HG03378 (cell line): Measurements from ENCODE around the gene TBXA2R.
"Not testable (repeated sequence)": the region's sequence is repeated elsewhere in the genome, so short reads cannot be mapped to it uniquely, and the experiment has no call there.

Source experiments
- ATAC-seq: cut with Tn5 transposase; IDR thresholded peaks from one replicate; pipeline ENCODE4 v1.9.1; 2021; ENCODE audit warnings: mild to moderate bottlenecking, moderate library complexity; ENCODE audit not compliant: unreplicated experiment

Gene TBXA2R

GRCh38 chr19:3584036-3584802 lies 22.5 kb downstream of the TBXA2R start:
- ATAC-seq, result not testable (repeated sequence)

DNA sequence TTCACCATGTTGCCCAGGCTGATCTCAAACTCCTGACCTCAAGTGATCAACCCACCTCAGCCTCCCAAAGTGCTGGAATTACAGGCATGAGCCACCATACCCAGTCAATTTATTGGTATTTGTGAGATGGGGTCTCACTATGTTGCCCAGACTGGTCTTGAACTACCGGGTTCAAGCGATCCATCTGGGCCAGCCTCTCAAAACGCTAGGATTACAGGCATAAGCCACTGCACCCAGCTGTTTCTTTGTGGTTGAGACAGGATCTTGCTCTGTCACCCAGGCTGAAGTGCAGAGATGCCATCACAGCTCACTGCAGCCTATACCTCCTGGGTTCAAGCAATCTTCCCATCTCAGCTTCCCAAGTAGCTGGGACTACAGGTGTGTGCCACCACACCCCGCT lies 24.9 kb downstream of the TBXA2R start:
- ATAC-seq, result not testable (repeated sequence)

DNA sequence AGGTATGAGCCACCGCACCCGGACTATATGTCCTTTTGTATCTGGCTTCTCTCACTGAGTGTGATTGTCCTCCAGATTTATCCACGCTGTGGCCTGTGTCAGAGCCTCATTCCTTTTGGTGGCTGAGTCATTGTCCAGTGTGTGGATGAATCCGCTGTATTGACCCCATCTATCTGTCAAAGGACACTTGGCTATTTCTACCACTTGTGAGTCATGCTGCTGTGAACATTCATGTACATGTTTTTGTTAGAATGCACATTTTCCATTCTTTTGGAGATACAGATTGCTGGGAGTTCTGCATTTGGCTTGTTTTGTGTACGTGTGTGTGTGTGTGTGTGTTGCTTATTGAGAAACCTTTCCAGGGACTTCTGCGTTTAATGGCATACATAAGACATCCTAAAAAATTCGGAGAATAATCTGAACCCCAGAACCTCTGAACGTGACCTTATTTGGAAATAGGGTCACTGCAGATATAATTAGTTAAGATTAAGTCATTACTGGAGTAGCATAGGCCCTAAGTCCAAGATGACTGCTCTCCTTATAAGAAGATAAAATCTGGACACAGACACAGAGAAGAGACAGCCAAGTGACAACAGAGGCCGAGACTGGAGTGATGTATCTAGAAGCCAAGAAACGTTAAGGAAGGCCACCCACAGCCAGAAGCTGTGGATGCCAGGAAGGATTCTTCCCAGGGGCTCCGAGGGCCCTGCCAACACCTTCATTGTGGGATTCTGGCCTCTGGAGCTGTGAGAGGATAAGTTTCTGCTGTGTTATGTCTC lies 26.3 kb downstream of the TBXA2R start:
- no peak for ATAC-seq

- no peak for ATAC-seq
These were observed 28.3 kb downstream of the TBXA2R start for GRCh38 chr19:3578390-3578789.

GRCh38 chr19:3577723-3578344 lies 28.8 kb downstream of the TBXA2R start:
- ATAC-seq, result no peak

- no peak for ATAC-seq
These were observed 29.8 kb downstream of the TBXA2R start for GRCh38 chr19:3576696-3577443.

- no peak for ATAC-seq
These were observed 30.6 kb downstream of the TBXA2R start for GRCh38 chr19:3575949-3576673.

GRCh38 chr19:3575260-3575741 lies 31.4 kb downstream of the TBXA2R start:
- ATAC-seq, result no peak

GRCh38 chr19:3573858-3574637 lies 32.6 kb downstream of the TBXA2R start:
- ATAC-seq, result no peak

GRCh38 chr19:3573162-3573857 lies 33.4 kb downstream of the TBXA2R start:
- no peak for ATAC-seq

DNA sequence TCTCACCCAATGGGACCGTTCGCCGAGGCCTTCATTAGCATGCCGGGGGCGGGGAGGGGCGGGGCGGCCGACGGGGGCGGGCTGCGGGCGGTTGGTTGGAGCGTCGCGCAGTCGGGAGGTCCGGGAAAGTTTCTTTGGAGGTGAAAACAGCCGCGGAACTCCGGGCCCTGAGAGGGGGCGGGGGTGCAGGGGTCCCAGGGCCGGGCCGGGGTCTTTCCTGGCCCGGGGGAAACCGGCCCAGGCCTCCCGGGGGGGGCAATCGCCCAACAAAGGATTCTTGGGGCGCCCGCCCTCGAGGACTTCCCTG lies 33.9 kb downstream of the TBXA2R start, which contains the start of gene HMG20B:
HMG20B (plus strand) TSS at position 90 of the 307 bp plus-strand sequence. CDS start 366 bp downstream, outside the sequence.
- no peak for ATAC-seq

- peak; percentile 84 for ATAC-seq
These were observed 34.4 kb downstream of the TBXA2R start for GRCh38 chr19:3572132-3572854.

GRCh38 chr19:3570606-3571011 lies 36.1 kb downstream of the TBXA2R start:
- no peak for ATAC-seq

GRCh38 chr19:3570042-3570441 lies 36.6 kb downstream of the TBXA2R start:
- ATAC-seq, result not testable (repeated sequence)

DNA sequence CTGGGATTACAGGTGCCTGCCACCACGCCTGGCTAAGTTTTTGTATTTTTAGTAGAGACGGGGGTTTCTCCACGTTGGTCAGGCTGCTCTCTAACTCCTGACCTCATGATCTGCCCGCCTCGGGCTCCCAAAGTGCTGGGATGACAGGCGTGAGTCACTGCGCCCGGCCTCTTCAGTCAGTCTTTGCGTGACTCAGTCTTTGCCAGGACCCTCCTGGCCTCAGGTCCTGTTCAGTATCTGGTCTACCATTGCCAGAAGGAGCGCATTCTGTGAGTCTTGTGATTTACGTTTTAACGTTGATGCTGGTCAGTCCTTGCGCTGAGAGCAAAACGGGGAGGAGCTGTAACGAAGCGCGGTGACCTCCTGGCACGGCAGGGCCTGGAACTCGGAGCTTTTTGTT lies 41.5 kb downstream of the TBXA2R start:
- no peak for ATAC-seq

DNA sequence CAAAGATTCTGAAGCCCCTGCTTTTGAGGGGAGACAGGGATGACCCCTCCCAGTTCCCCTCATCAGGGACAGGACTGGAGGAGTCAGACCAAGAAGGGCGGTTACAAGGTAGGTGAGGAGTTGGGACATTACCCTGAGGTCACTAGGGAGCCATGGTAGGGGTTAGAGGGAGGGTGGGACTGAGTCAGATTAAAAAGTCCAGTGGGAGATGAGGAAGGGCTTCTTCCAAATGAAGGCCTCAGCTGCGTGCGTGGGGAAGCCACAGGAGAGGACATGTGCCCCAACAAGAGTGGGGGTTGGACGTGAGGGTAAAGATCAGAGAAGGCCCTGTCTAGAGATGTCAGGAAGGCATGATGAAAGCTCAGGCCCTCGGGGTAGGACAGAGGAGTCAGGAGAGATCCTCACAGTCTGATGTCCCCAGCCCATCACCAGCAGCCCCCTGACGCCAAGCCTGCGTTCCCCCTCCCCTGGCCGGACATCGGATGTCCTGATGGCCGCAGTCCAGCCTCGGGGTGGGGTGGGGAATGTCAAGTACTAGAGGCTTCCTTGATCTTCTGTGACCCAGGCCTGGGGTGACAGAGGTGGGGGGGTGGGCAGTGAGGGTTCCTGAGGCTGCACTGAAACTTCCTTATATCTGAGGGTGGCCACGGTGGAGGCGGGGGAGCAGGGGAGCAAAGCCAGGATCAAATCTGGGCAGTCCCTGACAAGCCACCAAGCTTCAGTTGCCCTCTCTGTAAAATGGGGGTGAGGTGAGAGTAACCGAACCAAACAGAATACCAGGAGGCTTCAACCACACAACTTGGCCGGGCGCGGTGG lies 42.8 kb downstream of the TBXA2R start:
- no peak for ATAC-seq

- peak; percentile 71 for ATAC-seq
These were observed 49.0 kb downstream of the TBXA2R start, which contains the start of gene MFSD12 for GRCh38 chr19:3557461-3558248. MFSD12 (minus strand) TSS chr19:3557586; CDS start chr19:3557403, 183 bp downstream.
